ENCODE measurements around the gene CSNK2A2.

CSNK2A2 gene

DNA sequence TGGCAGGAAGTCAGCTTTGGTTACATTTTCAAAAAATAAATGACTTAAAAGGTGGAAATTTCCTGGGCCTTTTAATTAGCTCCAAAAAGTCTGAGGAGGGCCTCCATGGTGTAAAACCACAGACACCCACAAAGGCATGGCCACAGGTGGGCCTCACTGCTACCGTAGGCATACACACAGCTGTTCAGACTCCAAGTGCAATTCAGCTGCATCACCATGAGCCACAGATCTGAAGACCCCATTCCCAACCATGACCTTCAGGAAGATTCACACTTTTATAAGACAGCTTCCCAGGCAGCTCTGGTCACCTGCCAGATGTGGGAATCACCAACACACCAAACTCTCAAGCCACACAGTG is 20.6 kb downstream of the CSNK2A2 start:
- DNase-seq (ENCODE audit: low spot score) = no peak
- peaks cover 4% of the 10 kb centered on the region for H3K79me1 ChIP-seq (ENCODE audit: low read depth, low read length)
- H3K4me3 ChIP-seq (ENCODE audit: low read length in 2 of 2) = no peak overlapping the region
- H3K14ac ChIP-seq (ENCODE audit: low read length) = no peak overlapping the region
- no peaks in the 10 kb centered on the region for H3K27me3 ChIP-seq (ENCODE audit: control insufficient read depth in 3 of 3, insufficient read depth in 3 of 3, low read depth in 1 of 3, low read length in 3 of 3)
- no peak overlapping the region for H2AK5ac ChIP-seq (ENCODE audit: low read depth, low read length)
- no peak overlapping the region for H3K4ac ChIP-seq (ENCODE audit: low read length)
- H3K27ac ChIP-seq (replicated peaks; ENCODE audit: low read length) = no peak overlapping the region
- no peak overlapping the region for H4K91ac ChIP-seq (ENCODE audit: low read depth, low read length, poor library complexity)
- H2BK12ac ChIP-seq (ENCODE audit: low read length) = no peak overlapping the region
- no peak overlapping the region for H2AFZ ChIP-seq (ENCODE audit: low read length)
- no peak overlapping the region for H4K8ac ChIP-seq (ENCODE audit: low read depth, low read length)
- no peak overlapping the region for H3K4me2 ChIP-seq (ENCODE audit: insufficient read depth, low read length, poor library complexity, severe bottlenecking)
- H3K23ac ChIP-seq (ENCODE audit: low read depth, low read length, poor library complexity) = no peak overlapping the region
- no peak overlapping the region for H2BK5ac ChIP-seq (ENCODE audit: low read length)
- H3K9me3 ChIP-seq (replicated peaks in 1 of 2; ENCODE audit: control insufficient read depth in 2 of 2, insufficient read depth in 1 of 2, low read depth in 1 of 2, low read length in 2 of 2) = peaks cover 0 to 3% of the 10 kb centered on the region in 2 donors
- no peak overlapping the region for H3K9ac ChIP-seq (ENCODE audit: low read depth, low read length, poor library complexity)
- H3K4me1 ChIP-seq (ENCODE audit: control insufficient read depth in 2 of 2, insufficient read depth in 1 of 2, low read depth in 1 of 2, low read length in 2 of 2) = no peaks in the 10 kb centered on the region
- no peak overlapping the region for H3K18ac ChIP-seq (ENCODE audit: low read length)
- H2BK120ac ChIP-seq (ENCODE audit: low read depth, low read length) = no peak overlapping the region
- peaks cover 23 to 97% of the 10 kb centered on the region in 2 donors for H3K36me3 ChIP-seq (replicated peaks in 1 of 2; ENCODE audit: control insufficient read depth in 2 of 2, insufficient read depth in 2 of 2, low read length in 2 of 2)
- no peak overlapping the region for H2BK15ac ChIP-seq (ENCODE audit: low read length)
- no CpG with 5 or more reads among the region's 1 CpG for WGBS, 2 donors (ENCODE audit: extremely low coverage in 2 of 2, insufficient read length in 2 of 2, insufficient replicate concordance in 1 of 2)

DNA sequence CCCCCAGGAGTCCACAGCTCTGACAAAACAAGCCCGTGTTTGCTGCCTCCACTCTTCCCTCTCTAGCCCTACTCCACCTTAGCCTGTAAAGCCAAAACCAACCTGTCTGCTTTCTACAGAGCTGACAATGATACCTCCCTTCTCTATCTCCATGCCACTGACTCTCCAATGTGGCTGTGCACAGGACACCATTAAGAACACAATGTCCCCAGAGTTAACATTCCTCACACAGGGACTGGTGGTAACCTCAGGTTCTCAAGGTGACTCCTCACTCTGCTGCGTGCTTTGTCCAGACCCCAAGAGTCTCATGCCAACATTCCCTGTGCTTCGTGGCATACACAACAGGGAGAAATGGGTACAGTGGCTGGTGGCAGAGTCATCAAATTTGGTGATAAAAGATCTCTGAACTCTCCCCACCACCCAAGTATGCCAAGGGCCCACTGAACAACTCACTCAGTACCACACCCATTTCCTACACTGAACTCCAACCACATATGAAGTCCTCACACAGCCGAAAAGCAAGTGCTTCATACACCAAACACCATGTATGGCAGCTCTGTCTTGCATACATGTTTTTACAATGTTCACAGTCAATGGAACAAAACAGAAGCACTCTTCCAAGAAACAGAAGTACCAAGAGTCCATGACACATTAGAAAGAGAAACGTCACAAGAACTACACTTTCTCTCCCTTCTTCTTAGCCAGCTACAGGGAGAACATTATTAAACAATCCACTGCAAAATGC is 21.1 kb downstream of the CSNK2A2 start:
- peaks cover 23 to 96% of the 10 kb centered on the region in 2 donors for H3K36me3 ChIP-seq (replicated peaks in 1 of 2; ENCODE audit: control insufficient read depth in 2 of 2, insufficient read depth in 2 of 2, low read length in 2 of 2)

DNA sequence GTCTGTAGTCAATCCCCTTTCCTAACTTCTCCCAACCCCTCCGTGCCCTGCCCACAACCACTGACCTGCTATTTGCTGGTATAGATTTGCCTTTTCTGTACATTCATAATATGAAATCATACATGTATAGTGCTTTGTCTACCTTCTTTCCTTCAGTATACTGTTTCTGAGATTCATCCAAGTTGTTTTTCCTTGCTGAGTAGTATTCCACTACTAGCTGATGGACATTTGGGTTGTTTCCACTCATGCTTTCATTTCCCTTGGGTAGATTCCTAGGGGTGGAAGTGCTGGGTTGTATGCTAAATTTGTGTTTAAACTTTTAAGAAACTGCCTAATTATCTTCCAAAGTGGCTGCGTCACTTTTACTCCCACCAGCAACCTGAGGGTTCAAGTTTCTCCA is 27.7 kb downstream of the CSNK2A2 start:
- Histone ChIP-seq H3K9me3 (replicated peaks in 1 of 2; ENCODE audit: control insufficient read depth in 2 of 2, insufficient read depth in 1 of 2, low read depth in 1 of 2, low read length in 2 of 2) (peaks cover 0 to 3% of the 10 kb centered on the region in 2 donors), H3K4ac (ENCODE audit: low read length) (no peak overlapping the region), H2BK5ac (ENCODE audit: low read length) (no peak overlapping the region), H3K27ac (replicated peaks; ENCODE audit: low read length) (no peak overlapping the region), H3K79me1 (ENCODE audit: low read depth, low read length) (peaks cover 2% of the 10 kb centered on the region), H4K8ac (ENCODE audit: low read depth, low read length) (no peak overlapping the region), H2BK12ac (ENCODE audit: low read length) (no peak overlapping the region), H2AFZ (ENCODE audit: low read length) (no peak overlapping the region), H3K18ac (ENCODE audit: low read length) (no peak overlapping the region), H3K27me3 (ENCODE audit: control insufficient read depth in 3 of 3, insufficient read depth in 3 of 3, low read depth in 1 of 3, low read length in 3 of 3) (no peaks in the 10 kb centered on the region), H3K23ac (ENCODE audit: low read depth, low read length, poor library complexity) (no peak overlapping the region), H3K4me1 (ENCODE audit: control insufficient read depth in 2 of 2, insufficient read depth in 1 of 2, low read depth in 1 of 2, low read length in 2 of 2) (no peaks in the 10 kb centered on the region), H2BK15ac (ENCODE audit: low read length) (no peak overlapping the region), H3K14ac (ENCODE audit: low read length) (no peak overlapping the region), H3K4me2 (ENCODE audit: insufficient read depth, low read length, poor library complexity, severe bottlenecking) (no peak overlapping the region), H2BK120ac (ENCODE audit: low read depth, low read length) (no peak overlapping the region), H3K36me3 (replicated peaks in 1 of 2; ENCODE audit: control insufficient read depth in 2 of 2, insufficient read depth in 2 of 2, low read length in 2 of 2) (peaks cover 30 to 94% of the 10 kb centered on the region in 2 donors), H2AK5ac (ENCODE audit: low read depth, low read length) (no peak overlapping the region), H3K9ac (ENCODE audit: low read depth, low read length, poor library complexity) (no peak overlapping the region), H4K91ac (ENCODE audit: low read depth, low read length, poor library complexity) (no peak overlapping the region), H3K4me3 (ENCODE audit: low read length in 2 of 2) (no peak overlapping the region)
- DNase-seq (ENCODE audit: low spot score) = no peak
- no CpG with 5 or more reads among the region's 2 CpGs for WGBS, 2 donors (ENCODE audit: extremely low coverage in 2 of 2, insufficient read length in 2 of 2, insufficient replicate concordance in 1 of 2)

More for the DNA sequence above, 21.1 kb downstream of the CSNK2A2 start:
- Histone ChIP-seq H3K4ac (ENCODE audit: low read length) (no peak overlapping the region), H3K18ac (ENCODE audit: low read length) (no peak overlapping the region), H3K9me3 (replicated peaks in 1 of 2; ENCODE audit: control insufficient read depth in 2 of 2, insufficient read depth in 1 of 2, low read depth in 1 of 2, low read length in 2 of 2) (peaks cover 0 to 3% of the 10 kb centered on the region in 2 donors), H3K79me1 (ENCODE audit: low read depth, low read length) (peaks cover 4% of the 10 kb centered on the region), H2BK12ac (ENCODE audit: low read length) (no peak overlapping the region), H3K27me3 (ENCODE audit: control insufficient read depth in 3 of 3, insufficient read depth in 3 of 3, low read depth in 1 of 3, low read length in 3 of 3) (no peaks in the 10 kb centered on the region), H2BK5ac (ENCODE audit: low read length) (no peak overlapping the region), H2AK5ac (ENCODE audit: low read depth, low read length) (no peak overlapping the region), H4K91ac (ENCODE audit: low read depth, low read length, poor library complexity) (no peak overlapping the region), H4K8ac (ENCODE audit: low read depth, low read length) (no peak overlapping the region), H2BK120ac (ENCODE audit: low read depth, low read length) (no peak overlapping the region), H2AFZ (ENCODE audit: low read length) (no peak overlapping the region), H3K4me1 (ENCODE audit: control insufficient read depth in 2 of 2, insufficient read depth in 1 of 2, low read depth in 1 of 2, low read length in 2 of 2) (no peaks in the 10 kb centered on the region), H3K23ac (ENCODE audit: low read depth, low read length, poor library complexity) (no peak overlapping the region), H3K14ac (ENCODE audit: low read length) (no peak overlapping the region), H3K4me2 (ENCODE audit: insufficient read depth, low read length, poor library complexity, severe bottlenecking) (no peak overlapping the region), H3K9ac (ENCODE audit: low read depth, low read length, poor library complexity) (no peak overlapping the region), H3K4me3 (ENCODE audit: low read length in 2 of 2) (no peak overlapping the region), H2BK15ac (ENCODE audit: low read length) (no peak overlapping the region), H3K27ac (replicated peaks; ENCODE audit: low read length) (no peak overlapping the region)
- no peak for DNase-seq (ENCODE audit: low spot score)
- no CpG with 5 or more reads among the region's 5 CpGs for WGBS, 2 donors (ENCODE audit: extremely low coverage in 2 of 2, insufficient read length in 2 of 2, insufficient replicate concordance in 1 of 2)

DNA sequence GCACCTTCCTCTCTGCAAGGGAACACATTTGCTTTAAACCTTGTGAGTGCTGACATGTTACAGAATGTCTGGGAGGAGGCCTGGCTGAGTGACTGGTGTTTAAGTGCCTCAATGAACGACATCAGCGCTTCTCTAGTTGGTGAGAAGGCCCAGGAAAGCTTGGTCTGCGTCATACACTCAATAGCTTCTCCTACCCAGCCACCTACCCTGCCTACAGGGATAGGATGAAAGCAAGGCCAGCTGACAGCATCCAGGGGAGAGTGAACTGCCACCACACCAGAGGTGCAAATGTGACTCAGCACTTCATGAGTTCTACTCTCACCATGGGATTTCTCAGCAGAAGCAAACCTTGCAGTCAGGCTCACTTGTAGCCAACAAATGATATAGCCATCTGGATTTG is 37.1 kb downstream of the CSNK2A2 start:
- Histone ChIP-seq H3K27me3 (ENCODE audit: control insufficient read depth in 3 of 3, insufficient read depth in 3 of 3, low read depth in 1 of 3, low read length in 3 of 3) (no peaks in the 10 kb centered on the region), H3K18ac (ENCODE audit: low read length) (no peak overlapping the region), H2BK5ac (ENCODE audit: low read length) (no peak overlapping the region), H2BK12ac (ENCODE audit: low read length) (no peak overlapping the region), H3K9me3 (replicated peaks in 1 of 2; ENCODE audit: control insufficient read depth in 2 of 2, insufficient read depth in 1 of 2, low read depth in 1 of 2, low read length in 2 of 2) (no peaks in the 10 kb centered on the region), H3K27ac (replicated peaks; ENCODE audit: low read length) (no peak overlapping the region), H3K14ac (ENCODE audit: low read length) (no peak overlapping the region), H3K36me3 (replicated peaks in 1 of 2; ENCODE audit: control insufficient read depth in 2 of 2, insufficient read depth in 2 of 2, low read length in 2 of 2) (peaks cover 32 to 92% of the 10 kb centered on the region in 2 donors), H2BK15ac (ENCODE audit: low read length) (no peak overlapping the region), H3K23ac (ENCODE audit: low read depth, low read length, poor library complexity) (no peak overlapping the region), H3K4me1 (ENCODE audit: control insufficient read depth in 2 of 2, insufficient read depth in 1 of 2, low read depth in 1 of 2, low read length in 2 of 2) (no peaks in the 10 kb centered on the region), H2BK120ac (ENCODE audit: low read depth, low read length) (no peak overlapping the region), H3K79me1 (ENCODE audit: low read depth, low read length) (no peaks in the 10 kb centered on the region), H4K8ac (ENCODE audit: low read depth, low read length) (no peak overlapping the region), H3K4ac (ENCODE audit: low read length) (no peak overlapping the region), H2AFZ (ENCODE audit: low read length) (no peak overlapping the region), H3K4me3 (ENCODE audit: low read length in 2 of 2) (no peak overlapping the region), H3K4me2 (ENCODE audit: insufficient read depth, low read length, poor library complexity, severe bottlenecking) (no peak overlapping the region), H2AK5ac (ENCODE audit: low read depth, low read length) (no peak overlapping the region), H4K91ac (ENCODE audit: low read depth, low read length, poor library complexity) (no peak overlapping the region), H3K9ac (ENCODE audit: low read depth, low read length, poor library complexity) (no peak overlapping the region)
- no CpG with 5 or more reads among the region's 3 CpGs for WGBS, 2 donors (ENCODE audit: extremely low coverage in 2 of 2, insufficient read length in 2 of 2, insufficient replicate concordance in 1 of 2)
- no peak for DNase-seq (ENCODE audit: low spot score)
